HEK293 (cell line): ENCODE measurements around the gene UGGT1.

Experiments used
- CTCF ChIA-PET: fragments of 350-600 bp; formaldehyde crosslinking; extraction: SDS; loops from one replicate; lab custom pipeline; 2021; ENCODE audit warnings: antibody characterized with exemption; lab: Yijun Ruan, JAX
- POLR2A ChIA-PET: fragments of 300-600 bp; formaldehyde crosslinking; extraction: SDS; loops from one replicate; lab custom pipeline; 2020; ENCODE audit warnings: antibody characterized with exemption, inconsistent platforms; lab: Yijun Ruan, JAX
- H3K27ac ChIP-seq: fragments of 200-500 bp; sonication (Bioruptor generic); 2 replicates; pipeline ENCODE4 v1.5.1; 2014; ENCODE audit warnings: low read depth, low read length, control low read depth, inconsistent platforms; ENCODE audit errors: extremely low read depth
- H3K36me3 ChIP-seq, 2 experiments: fragments of 200-500 bp in 1 of 2; sonication (Bioruptor generic) in 1 of 2; 1 replicate in 1 of 2; 2 replicates in 1 of 2; pipeline ENCODE4 v1.5.1; 2014 to 2017; ENCODE audit warnings: inconsistent platforms in 2 of 2, low read length in 2 of 2; ENCODE audit not compliant: control insufficient read depth in 2 of 2, insufficient read depth in 1 of 2
- H3K4me1 ChIP-seq: fragments of 200-500 bp; sonication (Bioruptor generic); 2 replicates; pipeline ENCODE4 v1.5.1; 2014; ENCODE audit warnings: mild to moderate bottlenecking, low read length, inconsistent platforms; ENCODE audit not compliant: control insufficient read depth, insufficient read depth
- H3K4me3 ChIP-seq: 2 replicates; pipeline ENCODE4 v1.5.1; 2011; ENCODE audit warnings: low read depth, mild to moderate bottlenecking, control low read depth, low read length, moderate library complexity
- H3K9me3 ChIP-seq: fragments of 200-500 bp; sonication (Bioruptor generic); 2 replicates; pipeline ENCODE4 v1.5.1; 2014; ENCODE audit warnings: low read depth, low read length, inconsistent platforms; ENCODE audit not compliant: control insufficient read depth, insufficient read depth
- BCL11A ChIP-seq: fragments of 450-650 bp; formaldehyde crosslinking; IDR thresholded peaks from 2 replicates; pipeline ENCODE4 v1.5.1; 2016; ENCODE audit warnings: low read depth, missing biosample characterization, missing genetic modification characterization
- HOXA7 ChIP-seq: sonication (generic); formaldehyde crosslinking; IDR thresholded peaks from 2 replicates; pipeline ENCODE4 v1.8.1; 2022; ENCODE audit warnings: missing genetic modification reagents, borderline replicate concordance
- KLF17 ChIP-seq: fragments of 450-650 bp; formaldehyde crosslinking; IDR thresholded peaks from 2 replicates; pipeline ENCODE4 v1.5.1; 2016; ENCODE audit warnings: missing biosample characterization, missing genetic modification characterization
- REPIN1 ChIP-seq: fragments of 450-650 bp; formaldehyde crosslinking; IDR thresholded peaks from 2 replicates; pipeline ENCODE4 v1.5.1; 2017; ENCODE audit warnings: missing biosample characterization, missing genetic modification characterization, low read depth
- SCRT1 ChIP-seq: fragments of 450-650 bp; formaldehyde crosslinking; IDR thresholded peaks from 2 replicates; pipeline ENCODE4 v1.5.1; 2016; ENCODE audit warnings: missing biosample characterization, missing genetic modification characterization, borderline replicate concordance
- SCRT2 ChIP-seq: fragments of 450-650 bp; formaldehyde crosslinking; IDR thresholded peaks from 2 replicates; pipeline ENCODE4 v1.5.1; 2016; ENCODE audit warnings: missing biosample characterization, missing genetic modification characterization
- ZFP69B ChIP-seq: fragments of 450-650 bp; formaldehyde crosslinking; IDR thresholded peaks from 2 replicates; pipeline ENCODE4 v1.5.1; 2016; ENCODE audit warnings: missing biosample characterization, missing genetic modification characterization
- ZNF132 ChIP-seq: fragments of 450-650 bp; formaldehyde crosslinking; IDR thresholded peaks from 2 replicates; pipeline ENCODE4 v1.5.1; 2017; ENCODE audit warnings: missing biosample characterization, missing genetic modification characterization, borderline replicate concordance
- ZNF280D ChIP-seq: fragments of 450-650 bp; formaldehyde crosslinking; IDR thresholded peaks from 2 replicates; pipeline ENCODE4 v1.5.1; 2016; ENCODE audit warnings: missing biosample characterization, missing genetic modification characterization
- ZNF311 ChIP-seq: fragments of 450-650 bp; formaldehyde crosslinking; IDR thresholded peaks from 2 replicates; pipeline ENCODE4 v1.5.1; 2017; ENCODE audit warnings: missing biosample characterization, missing genetic modification characterization, borderline replicate concordance
- ZNF335 ChIP-seq: fragments of 450-650 bp; formaldehyde crosslinking; conservative IDR thresholded peaks from 2 replicates; pipeline ENCODE4 v1.5.1; 2016; ENCODE audit warnings: missing biosample characterization, missing genetic modification characterization
- ZNF354C ChIP-seq: fragments of 450-650 bp; formaldehyde crosslinking; IDR thresholded peaks from 2 replicates; pipeline ENCODE4 v1.5.1; 2016; ENCODE audit warnings: missing biosample characterization, missing genetic modification characterization, low read depth, borderline replicate concordance
- ZNF521 ChIP-seq: fragments of 450-650 bp; formaldehyde crosslinking; IDR thresholded peaks from 2 replicates; pipeline ENCODE4 v1.5.1; 2017; ENCODE audit warnings: missing biosample characterization, mild to moderate bottlenecking, missing genetic modification characterization
- ZNF529 ChIP-seq: fragments of 450-650 bp; formaldehyde crosslinking; IDR thresholded peaks from 2 replicates; pipeline ENCODE4 v1.5.1; 2017; ENCODE audit warnings: missing genetic modification characterization, missing biosample characterization; ENCODE audit not compliant: insufficient replicate concordance
- ZNF558 ChIP-seq: fragments of 450-650 bp; formaldehyde crosslinking; IDR thresholded peaks from 2 replicates; pipeline ENCODE4 v1.5.1; 2016; ENCODE audit warnings: missing biosample characterization, missing genetic modification characterization
- ZNF624 ChIP-seq: fragments of 450-650 bp; formaldehyde crosslinking; IDR thresholded peaks from 2 replicates; pipeline ENCODE4 v1.5.1; 2017; ENCODE audit warnings: missing biosample characterization, missing genetic modification characterization
- ZNF629 ChIP-seq: fragments of 450-650 bp; formaldehyde crosslinking; IDR thresholded peaks from 2 replicates; pipeline ENCODE4 v1.5.1; 2017; ENCODE audit warnings: missing biosample characterization, missing genetic modification characterization
- TF ChIP-seq, protein P1 (sequence below): fragments of 450-650 bp; formaldehyde crosslinking; IDR thresholded peaks from 2 replicates; pipeline ENCODE4 v1.5.1; 2017; ENCODE audit warnings: missing biosample characterization, missing genetic modification characterization
- TF ChIP-seq, protein P2 (sequence below): fragments of 450-650 bp; formaldehyde crosslinking; IDR thresholded peaks from 2 replicates; pipeline ENCODE4 v1.5.1; 2016; ENCODE audit warnings: missing biosample characterization, missing genetic modification characterization, low read depth

Gene UGGT1

GRCh38 chr2:128177315-128177714, 86.3 kb downstream of the UGGT1 start:
- Histone ChIP-seq H3K27ac (no peak overlapping the region), H3K9me3 (no peaks in the 10 kb centered on the region), H3K4me3 (no peak overlapping the region), H3K36me3 (peaks cover 68 to 100% of the 10 kb centered on the region in 2 experiments), H3K4me1 (no peaks in the 10 kb centered on the region)
- POLR2A ChIA-PET = no interaction called here
- CTCF ChIA-PET = interaction anchor here (0.9 to 1.0 kb wide), 2 partner anchors 114 to 123 kb away, joined by 3 read pairs; no protein-coding TSS in a partner anchor
- TF ChIP-seq HOXA7 (CRISPR knock-in tag) (no peak), SCRT1 (no peak), ZNF280D (tag by site-specific recombination) (no peak), SCRT2 (tag by site-specific recombination) (no peak), ZNF311 (tag by site-specific recombination) (no peak), ZNF558 (tag by site-specific recombination) (no peak), BCL11A (tag by site-specific recombination) (no peak), ZNF624 (no peak), ZFP69B (no peak), ZNF529 (tag by site-specific recombination) (no peak), REPIN1 (tag by site-specific recombination) (no peak), ZNF132 (tag by site-specific recombination) (no peak), ZNF335 (tag by site-specific recombination) (no peak), ZNF354C (tag by site-specific recombination) (no peak), ZNF629 (tag by site-specific recombination) (no peak), KLF17 (tag by site-specific recombination) (no peak), ZNF521 (no peak)
- TF ChIP-seq, protein P1, sequence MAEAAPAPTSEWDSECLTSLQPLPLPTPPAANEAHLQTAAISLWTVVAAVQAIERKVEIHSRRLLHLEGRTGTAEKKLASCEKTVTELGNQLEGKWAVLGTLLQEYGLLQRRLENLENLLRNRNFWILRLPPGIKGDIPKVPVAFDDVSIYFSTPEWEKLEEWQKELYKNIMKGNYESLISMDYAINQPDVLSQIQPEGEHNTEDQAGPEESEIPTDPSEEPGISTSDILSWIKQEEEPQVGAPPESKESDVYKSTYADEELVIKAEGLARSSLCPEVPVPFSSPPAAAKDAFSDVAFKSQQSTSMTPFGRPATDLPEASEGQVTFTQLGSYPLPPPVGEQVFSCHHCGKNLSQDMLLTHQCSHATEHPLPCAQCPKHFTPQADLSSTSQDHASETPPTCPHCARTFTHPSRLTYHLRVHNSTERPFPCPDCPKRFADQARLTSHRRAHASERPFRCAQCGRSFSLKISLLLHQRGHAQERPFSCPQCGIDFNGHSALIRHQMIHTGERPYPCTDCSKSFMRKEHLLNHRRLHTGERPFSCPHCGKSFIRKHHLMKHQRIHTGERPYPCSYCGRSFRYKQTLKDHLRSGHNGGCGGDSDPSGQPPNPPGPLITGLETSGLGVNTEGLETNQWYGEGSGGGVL (tag by site-specific recombination) = no peak
- TF ChIP-seq, protein P2, sequence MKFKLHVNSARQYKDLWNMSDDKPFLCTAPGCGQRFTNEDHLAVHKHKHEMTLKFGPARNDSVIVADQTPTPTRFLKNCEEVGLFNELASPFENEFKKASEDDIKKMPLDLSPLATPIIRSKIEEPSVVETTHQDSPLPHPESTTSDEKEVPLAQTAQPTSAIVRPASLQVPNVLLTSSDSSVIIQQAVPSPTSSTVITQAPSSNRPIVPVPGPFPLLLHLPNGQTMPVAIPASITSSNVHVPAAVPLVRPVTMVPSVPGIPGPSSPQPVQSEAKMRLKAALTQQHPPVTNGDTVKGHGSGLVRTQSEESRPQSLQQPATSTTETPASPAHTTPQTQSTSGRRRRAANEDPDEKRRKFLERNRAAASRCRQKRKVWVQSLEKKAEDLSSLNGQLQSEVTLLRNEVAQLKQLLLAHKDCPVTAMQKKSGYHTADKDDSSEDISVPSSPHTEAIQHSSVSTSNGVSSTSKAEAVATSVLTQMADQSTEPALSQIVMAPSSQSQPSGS (tag by site-specific recombination) = no peak
